Measurements from ENCODE around the gene PNPO. TPM values are rescaled to one million over a fixed set of nuclear protein-coding genes. Genes with fewer than 3 reads are reported as not detected.

The PNPO gene
- total RNA-seq, 2 experiments from 2014 or later, result 14.7 to 33.8 TPM

DNA sequence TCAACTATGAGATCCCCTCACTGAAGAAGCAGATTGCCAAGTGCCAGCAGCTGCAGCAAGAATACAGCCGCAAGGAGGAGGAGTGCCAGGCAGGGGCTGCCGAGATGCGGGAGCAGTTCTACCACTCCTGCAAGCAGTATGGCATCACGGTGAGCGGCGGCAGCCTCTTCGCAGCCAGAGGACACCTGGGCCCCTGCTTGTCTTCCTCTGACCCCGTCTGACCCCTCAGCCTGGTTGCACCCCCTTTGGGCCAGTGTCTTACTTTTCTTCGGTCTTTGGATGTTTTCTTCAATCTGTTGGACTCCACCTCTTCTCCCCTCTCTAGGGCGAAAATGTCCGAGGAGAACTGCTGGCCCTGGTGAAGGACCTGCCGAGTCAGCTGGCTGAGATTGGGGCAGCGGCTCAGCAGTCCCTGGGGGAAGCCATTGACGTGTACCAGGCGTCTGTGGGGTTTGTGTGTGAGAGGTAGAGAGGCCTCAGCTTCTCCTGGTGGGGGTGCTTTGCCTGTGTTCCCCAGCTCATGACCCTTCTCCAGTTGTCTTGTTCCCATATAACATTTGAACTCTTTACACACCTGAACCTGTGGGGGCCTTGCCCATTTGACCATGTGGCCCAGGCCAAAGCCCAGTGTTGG is 33.9 kb downstream of the PNPO start:
- no peak for TF ChIP-seq EZH2phosphoT487 (IDR thresholded peaks at IDR 0.05; ENCODE audit: borderline replicate concordance, low read depth, low read length)
- TF ChIP-seq, protein P1, sequence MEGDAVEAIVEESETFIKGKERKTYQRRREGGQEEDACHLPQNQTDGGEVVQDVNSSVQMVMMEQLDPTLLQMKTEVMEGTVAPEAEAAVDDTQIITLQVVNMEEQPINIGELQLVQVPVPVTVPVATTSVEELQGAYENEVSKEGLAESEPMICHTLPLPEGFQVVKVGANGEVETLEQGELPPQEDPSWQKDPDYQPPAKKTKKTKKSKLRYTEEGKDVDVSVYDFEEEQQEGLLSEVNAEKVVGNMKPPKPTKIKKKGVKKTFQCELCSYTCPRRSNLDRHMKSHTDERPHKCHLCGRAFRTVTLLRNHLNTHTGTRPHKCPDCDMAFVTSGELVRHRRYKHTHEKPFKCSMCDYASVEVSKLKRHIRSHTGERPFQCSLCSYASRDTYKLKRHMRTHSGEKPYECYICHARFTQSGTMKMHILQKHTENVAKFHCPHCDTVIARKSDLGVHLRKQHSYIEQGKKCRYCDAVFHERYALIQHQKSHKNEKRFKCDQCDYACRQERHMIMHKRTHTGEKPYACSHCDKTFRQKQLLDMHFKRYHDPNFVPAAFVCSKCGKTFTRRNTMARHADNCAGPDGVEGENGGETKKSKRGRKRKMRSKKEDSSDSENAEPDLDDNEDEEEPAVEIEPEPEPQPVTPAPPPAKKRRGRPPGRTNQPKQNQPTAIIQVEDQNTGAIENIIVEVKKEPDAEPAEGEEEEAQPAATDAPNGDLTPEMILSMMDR (conservative IDR thresholded peaks at IDR 0.05; ENCODE audit: low read length), result peak; percentile 54
- intact Hi-C loops (cut with micrococcal nuclease; ENCODE audit: unreplicated experiment), result no loop called here
- no peak overlapping the region for H3K4me3 ChIP-seq (ENCODE audit: low read depth, low read length, poor library complexity, severe bottlenecking)
- DNase-seq (ENCODE audit: low spot score), result no peak
- H3K4me1 ChIP-seq (ENCODE audit: insufficient read depth, low read length, poor library complexity, severe bottlenecking), result peaks cover 16% of the 10 kb centered on the region
- no peaks in the 10 kb centered on the region for H3K9me2 ChIP-seq (ENCODE audit: insufficient read depth, low read length)
- peaks cover 18% of the 10 kb centered on the region; the same call in 1 of the 2 replicates for H3K79me2 ChIP-seq (ENCODE audit: insufficient read depth, low read depth, low read length)
- H3K27ac ChIP-seq (ENCODE audit: low read depth, low read length, poor library complexity, severe bottlenecking), result no peak overlapping the region
- H3K9me3 ChIP-seq (ENCODE audit: low read length), result no peaks in the 10 kb centered on the region
- ChIA-PET POLR2A (no interaction called here), CTCF (ENCODE audit: unreplicated experiment) (no interaction called here)
- peaks cover 73% of the 10 kb centered on the region for H3K36me3 ChIP-seq (ENCODE audit: insufficient read depth, low read length)
- H4K20me1 ChIP-seq (ENCODE audit: insufficient read depth, low read length), result no peaks in the 10 kb centered on the region
- H3K4me2 ChIP-seq (ENCODE audit: low read length), result no peak overlapping the region
- H2AFZ ChIP-seq (ENCODE audit: low read length), result no peak overlapping the region
- no TSS peak for BruUV-seq (replicated peaks)

DNA sequence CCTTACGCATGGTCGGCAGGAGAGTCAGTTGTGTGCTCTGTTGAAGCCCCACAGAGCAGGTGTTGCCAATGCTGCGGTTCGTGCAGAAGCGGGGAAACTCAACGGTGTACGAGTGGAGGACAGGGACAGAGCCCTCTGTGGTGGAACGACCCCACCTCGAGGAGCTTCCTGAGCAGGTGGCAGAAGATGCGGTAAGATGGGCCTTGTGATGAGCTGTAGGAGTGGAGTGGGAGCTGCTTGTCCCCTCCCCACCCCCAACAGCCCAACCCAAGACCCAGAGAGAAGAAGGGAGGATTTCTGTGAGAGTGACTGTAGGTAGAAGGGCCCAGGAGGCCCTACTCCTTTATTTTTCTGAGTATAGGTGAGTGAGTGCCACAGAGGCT is 34.4 kb downstream of the PNPO start:
- H3K9me2 ChIP-seq (ENCODE audit: insufficient read depth, low read length), result no peaks in the 10 kb centered on the region
- no peaks in the 10 kb centered on the region for H3K9me3 ChIP-seq (ENCODE audit: low read length)
- POLR2A ChIA-PET, result no interaction called here
- DNase-seq (ENCODE audit: low spot score), result no peak
- H3K4me1 ChIP-seq (ENCODE audit: insufficient read depth, low read length, poor library complexity, severe bottlenecking), result peaks cover 14% of the 10 kb centered on the region
- no peak overlapping the region for H3K4me2 ChIP-seq (ENCODE audit: low read length)
- BruUV-seq (replicated peaks), result no TSS peak
- H2AFZ ChIP-seq (ENCODE audit: low read length), result no peak overlapping the region
- CTCF ChIA-PET (ENCODE audit: unreplicated experiment), result no interaction called here
- intact Hi-C loops (cut with micrococcal nuclease; ENCODE audit: unreplicated experiment), result no loop called here
- H3K27ac ChIP-seq (ENCODE audit: low read depth, low read length, poor library complexity, severe bottlenecking), result no peak overlapping the region
- no peak for TF ChIP-seq EZH2phosphoT487 (IDR thresholded peaks at IDR 0.05; ENCODE audit: borderline replicate concordance, low read depth, low read length)
- TF ChIP-seq, protein P1 (conservative IDR thresholded peaks at IDR 0.05; ENCODE audit: low read length), result no peak
- H3K36me3 ChIP-seq (ENCODE audit: insufficient read depth, low read length), result peaks cover 78% of the 10 kb centered on the region
- no peaks in the 10 kb centered on the region for H4K20me1 ChIP-seq (ENCODE audit: insufficient read depth, low read length)
- no peak overlapping the region for H3K4me3 ChIP-seq (ENCODE audit: low read depth, low read length, poor library complexity, severe bottlenecking)
- H3K79me2 ChIP-seq (ENCODE audit: insufficient read depth, low read depth, low read length), result peaks cover 18% of the 10 kb centered on the region; the same call in 1 of the 2 replicates

DNA sequence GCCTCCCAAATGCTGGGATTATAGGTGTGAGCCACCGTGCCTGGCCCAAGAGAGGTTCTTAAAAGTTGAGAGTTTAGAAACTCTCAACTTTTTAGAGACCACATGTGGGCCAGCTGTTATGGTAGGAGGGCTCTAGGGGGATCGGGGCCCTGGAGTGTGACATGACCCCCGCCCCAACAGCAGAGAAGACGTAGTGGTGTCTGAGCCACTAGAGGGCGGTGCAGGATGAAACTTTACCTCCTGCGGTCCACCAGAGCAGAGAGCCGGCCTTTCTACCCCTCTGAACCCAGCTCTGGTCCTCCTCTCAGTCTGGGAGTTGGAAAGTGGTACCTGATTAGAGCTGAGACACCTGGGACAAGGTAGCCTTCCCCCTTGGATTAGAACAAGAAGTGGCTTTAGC is 37.0 kb downstream of the PNPO start:
- Histone ChIP-seq H4K20me1 (ENCODE audit: insufficient read depth, low read length) (no peaks in the 10 kb centered on the region), H3K4me2 (ENCODE audit: low read length) (no peak overlapping the region), H3K79me2 (ENCODE audit: insufficient read depth, low read depth, low read length) (no peaks in the 10 kb centered on the region), H2AFZ (ENCODE audit: low read length) (no peak overlapping the region), H3K9me2 (ENCODE audit: insufficient read depth, low read length) (no peaks in the 10 kb centered on the region), H3K36me3 (ENCODE audit: insufficient read depth, low read length) (peaks cover 94% of the 10 kb centered on the region), H3K4me1 (ENCODE audit: insufficient read depth, low read length, poor library complexity, severe bottlenecking) (no peaks in the 10 kb centered on the region), H3K4me3 (ENCODE audit: low read depth, low read length, poor library complexity, severe bottlenecking) (no peak overlapping the region), H3K9me3 (ENCODE audit: low read length) (no peaks in the 10 kb centered on the region), H3K27ac (ENCODE audit: low read depth, low read length, poor library complexity, severe bottlenecking) (no peak overlapping the region)
- TF ChIP-seq, protein P1 (conservative IDR thresholded peaks at IDR 0.05; ENCODE audit: low read length), result peak; percentile 84
- no peak for TF ChIP-seq EZH2phosphoT487 (IDR thresholded peaks at IDR 0.05; ENCODE audit: borderline replicate concordance, low read depth, low read length)
- DNase-seq (ENCODE audit: low spot score), result peak; percentile 70
- no TSS peak for BruUV-seq (replicated peaks)
- ChIA-PET POLR2A (no interaction called here), CTCF (ENCODE audit: unreplicated experiment) (interaction anchor here (0.6 to 0.8 kb wide), 2 partner anchors 22 to 27 kb away, joined by 3 read pairs; no protein-coding TSS in a partner anchor)
- intact Hi-C loops (cut with micrococcal nuclease; ENCODE audit: unreplicated experiment), result loop anchor here (1.0 to 2.0 kb wide), 2 partner anchors 32 to 40 kb away; no protein-coding TSS in a partner anchor

Measured in OCI-LY7 (cell line).